ENCODE results near the gene SLC26A11.

Gene SLC26A11

GRCh38 chr17:80281516-80281915 lies 61.3 kb downstream of the SLC26A11 start:
- no peak for ATAC-seq
- TF ChIP-seq ARNTL (CRISPR knock-in tag; IDR thresholded peaks at IDR 0.05; ENCODE audit: borderline replicate concordance, low read depth) = no peak
- TF ChIP-seq ZFP3 (CRISPR knock-in tag; IDR thresholded peaks at IDR 0.05) = no peak
- no peak for TF ChIP-seq BACH2 (CRISPR knock-in tag; IDR thresholded peaks at IDR 0.05; ENCODE audit: borderline replicate concordance)
- TF ChIP-seq, protein P1, sequence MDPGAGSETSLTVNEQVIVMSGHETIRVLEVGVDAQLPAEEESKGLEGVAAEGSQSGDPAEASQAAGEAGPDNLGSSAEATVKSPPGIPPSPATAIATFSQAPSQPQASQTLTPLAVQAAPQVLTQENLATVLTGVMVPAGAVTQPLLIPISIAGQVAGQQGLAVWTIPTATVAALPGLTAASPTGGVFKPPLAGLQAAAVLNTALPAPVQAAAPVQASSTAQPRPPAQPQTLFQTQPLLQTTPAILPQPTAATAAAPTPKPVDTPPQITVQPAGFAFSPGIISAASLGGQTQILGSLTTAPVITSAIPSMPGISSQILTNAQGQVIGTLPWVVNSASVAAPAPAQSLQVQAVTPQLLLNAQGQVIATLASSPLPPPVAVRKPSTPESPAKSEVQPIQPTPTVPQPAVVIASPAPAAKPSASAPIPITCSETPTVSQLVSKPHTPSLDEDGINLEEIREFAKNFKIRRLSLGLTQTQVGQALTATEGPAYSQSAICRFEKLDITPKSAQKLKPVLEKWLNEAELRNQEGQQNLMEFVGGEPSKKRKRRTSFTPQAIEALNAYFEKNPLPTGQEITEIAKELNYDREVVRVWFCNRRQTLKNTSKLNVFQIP (CRISPR knock-in tag; IDR thresholded peaks at IDR 0.05; ENCODE audit: borderline replicate concordance, low read depth) = no peak
- no peak for TF ChIP-seq SNAI2 (CRISPR knock-in tag; IDR thresholded peaks at IDR 0.05)
- TF ChIP-seq ESRRG (CRISPR knock-in tag; IDR thresholded peaks at IDR 0.05) = no peak
- TF ChIP-seq CSDC2 (CRISPR knock-in tag; IDR thresholded peaks at IDR 0.05) = no peak
- no peak for TF ChIP-seq ZNF8 (CRISPR knock-in tag; IDR thresholded peaks at IDR 0.05)
- TF ChIP-seq TSHZ2 (CRISPR knock-in tag; IDR thresholded peaks at IDR 0.05) = no peak
- no peak for TF ChIP-seq ZC3H10 (CRISPR knock-in tag; IDR thresholded peaks at IDR 0.05)
- TF ChIP-seq PPARA (CRISPR knock-in tag; IDR thresholded peaks at IDR 0.05; ENCODE audit: borderline replicate concordance) = no peak
- no peak for TF ChIP-seq TCF4 (CRISPR knock-in tag; IDR thresholded peaks at IDR 0.05; ENCODE audit: borderline replicate concordance)
- TF ChIP-seq, protein P2, sequence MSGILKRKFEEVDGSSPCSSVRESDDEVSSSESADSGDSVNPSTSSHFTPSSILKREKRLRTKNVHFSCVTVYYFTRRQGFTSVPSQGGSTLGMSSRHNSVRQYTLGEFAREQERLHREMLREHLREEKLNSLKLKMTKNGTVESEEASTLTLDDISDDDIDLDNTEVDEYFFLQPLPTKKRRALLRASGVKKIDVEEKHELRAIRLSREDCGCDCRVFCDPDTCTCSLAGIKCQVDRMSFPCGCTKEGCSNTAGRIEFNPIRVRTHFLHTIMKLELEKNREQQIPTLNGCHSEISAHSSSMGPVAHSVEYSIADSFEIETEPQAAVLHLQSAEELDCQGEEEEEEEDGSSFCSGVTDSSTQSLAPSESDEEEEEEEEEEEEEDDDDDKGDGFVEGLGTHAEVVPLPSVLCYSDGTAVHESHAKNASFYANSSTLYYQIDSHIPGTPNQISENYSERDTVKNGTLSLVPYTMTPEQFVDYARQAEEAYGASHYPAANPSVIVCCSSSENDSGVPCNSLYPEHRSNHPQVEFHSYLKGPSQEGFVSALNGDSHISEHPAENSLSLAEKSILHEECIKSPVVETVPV (CRISPR knock-in tag; IDR thresholded peaks at IDR 0.05) = no peak
- TF ChIP-seq OSR1 (CRISPR knock-in tag; IDR thresholded peaks at IDR 0.05) = no peak
- TF ChIP-seq, protein P3, sequence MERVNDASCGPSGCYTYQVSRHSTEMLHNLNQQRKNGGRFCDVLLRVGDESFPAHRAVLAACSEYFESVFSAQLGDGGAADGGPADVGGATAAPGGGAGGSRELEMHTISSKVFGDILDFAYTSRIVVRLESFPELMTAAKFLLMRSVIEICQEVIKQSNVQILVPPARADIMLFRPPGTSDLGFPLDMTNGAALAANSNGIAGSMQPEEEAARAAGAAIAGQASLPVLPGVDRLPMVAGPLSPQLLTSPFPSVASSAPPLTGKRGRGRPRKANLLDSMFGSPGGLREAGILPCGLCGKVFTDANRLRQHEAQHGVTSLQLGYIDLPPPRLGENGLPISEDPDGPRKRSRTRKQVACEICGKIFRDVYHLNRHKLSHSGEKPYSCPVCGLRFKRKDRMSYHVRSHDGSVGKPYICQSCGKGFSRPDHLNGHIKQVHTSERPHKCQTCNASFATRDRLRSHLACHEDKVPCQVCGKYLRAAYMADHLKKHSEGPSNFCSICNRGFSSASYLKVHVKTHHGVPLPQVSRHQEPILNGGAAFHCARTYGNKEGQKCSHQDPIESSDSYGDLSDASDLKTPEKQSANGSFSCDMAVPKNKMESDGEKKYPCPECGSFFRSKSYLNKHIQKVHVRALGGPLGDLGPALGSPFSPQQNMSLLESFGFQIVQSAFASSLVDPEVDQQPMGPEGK (CRISPR knock-in tag; IDR thresholded peaks at IDR 0.05; ENCODE audit: borderline replicate concordance) = no peak
- no peak for TF ChIP-seq RARB (CRISPR knock-in tag; IDR thresholded peaks at IDR 0.05)
- no peak for TF ChIP-seq ZFP30 (CRISPR knock-in tag; IDR thresholded peaks at IDR 0.05)
- TF ChIP-seq GLIS3 (CRISPR knock-in tag; IDR thresholded peaks at IDR 0.05) = no peak
- no peak for TF ChIP-seq ZNF565 (CRISPR knock-in tag; conservative IDR thresholded peaks at IDR 0.05; ENCODE audit: low read depth)
- TF ChIP-seq ISL1 (CRISPR knock-in tag; IDR thresholded peaks at IDR 0.05) = no peak

DNA sequence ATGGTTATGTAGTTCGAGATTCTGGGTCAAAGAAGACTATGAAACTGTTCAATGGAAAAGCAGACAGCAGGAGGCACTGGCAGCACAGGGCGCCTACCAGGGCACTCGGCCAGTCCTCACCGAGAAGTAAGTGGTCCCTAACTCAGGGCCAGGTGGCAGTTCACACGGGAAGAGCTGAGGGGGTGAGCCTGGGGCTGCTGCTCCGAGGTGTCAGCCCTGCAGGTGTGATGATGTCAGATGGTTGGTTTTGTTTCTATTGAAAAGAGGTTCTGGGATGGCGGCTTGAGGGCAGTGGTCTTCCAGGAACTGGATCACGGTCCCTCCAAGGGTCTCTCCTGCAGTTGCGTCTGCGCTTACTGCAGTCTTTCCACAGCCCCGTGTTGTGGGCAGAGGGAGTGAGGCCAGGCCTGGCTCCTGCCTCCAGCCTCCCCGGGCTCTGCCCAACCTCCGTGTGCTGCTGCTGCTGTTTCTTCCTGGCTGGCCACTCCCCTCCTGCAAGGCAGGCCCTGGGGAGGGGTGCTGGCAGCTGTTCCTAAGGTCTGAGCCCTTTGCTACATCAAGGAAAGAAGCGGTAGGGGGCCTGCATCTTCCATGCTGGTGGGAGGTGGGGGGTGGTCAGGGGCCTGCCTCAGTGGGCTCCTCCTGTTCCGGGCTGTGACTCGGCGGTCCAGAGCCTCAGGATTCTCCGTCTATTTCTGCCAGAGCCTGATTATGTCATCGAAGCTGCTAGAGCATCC lies 63.1 kb downstream of the SLC26A11 start:
- no peak for ATAC-seq
- TF ChIP-seq GLIS3 (CRISPR knock-in tag; IDR thresholded peaks at IDR 0.05) (no peak), ZNF70 (CRISPR knock-in tag; IDR thresholded peaks at IDR 0.05) (no peak), ZFP30 (CRISPR knock-in tag; IDR thresholded peaks at IDR 0.05) (no peak), SNAI2 (CRISPR knock-in tag; IDR thresholded peaks at IDR 0.05) (no peak), CREB5 (CRISPR knock-in tag; IDR thresholded peaks at IDR 0.05; ENCODE audit: low read depth) (no peak), TOX (CRISPR knock-in tag; IDR thresholded peaks at IDR 0.05; ENCODE audit: borderline replicate concordance) (no peak), ISL1 (CRISPR knock-in tag; IDR thresholded peaks at IDR 0.05) (no peak), BACH2 (CRISPR knock-in tag; IDR thresholded peaks at IDR 0.05; ENCODE audit: borderline replicate concordance) (no peak), ZFP3 (CRISPR knock-in tag; IDR thresholded peaks at IDR 0.05) (no peak), TSHZ2 (CRISPR knock-in tag; IDR thresholded peaks at IDR 0.05) (no peak)
- TF ChIP-seq, protein P3 (CRISPR knock-in tag; IDR thresholded peaks at IDR 0.05; ENCODE audit: borderline replicate concordance) = no peak
- TF ChIP-seq, protein P2 (CRISPR knock-in tag; IDR thresholded peaks at IDR 0.05) = no peak
